ENCODE measurements around the gene THAP8. TPM values are rescaled to one million over a fixed set of nuclear protein-coding genes. Genes with fewer than 3 reads are reported as not detected.
A peak's percentile ranks its signal among the peaks of the same experiment; 100 is the strongest.

The THAP8 gene
- total RNA-seq, result 5.2 TPM
- long read RNA-seq, transcript THAP8-201 (4 exons, 1,825 nt), result major isoform, 12 of 18 reads
- long read RNA-seq, partial matches to known transcripts, result 0 of 18 reads
- long read RNA-seq, other reads (novel, unspliced or antisense), result 6 of 18 reads

DNA sequence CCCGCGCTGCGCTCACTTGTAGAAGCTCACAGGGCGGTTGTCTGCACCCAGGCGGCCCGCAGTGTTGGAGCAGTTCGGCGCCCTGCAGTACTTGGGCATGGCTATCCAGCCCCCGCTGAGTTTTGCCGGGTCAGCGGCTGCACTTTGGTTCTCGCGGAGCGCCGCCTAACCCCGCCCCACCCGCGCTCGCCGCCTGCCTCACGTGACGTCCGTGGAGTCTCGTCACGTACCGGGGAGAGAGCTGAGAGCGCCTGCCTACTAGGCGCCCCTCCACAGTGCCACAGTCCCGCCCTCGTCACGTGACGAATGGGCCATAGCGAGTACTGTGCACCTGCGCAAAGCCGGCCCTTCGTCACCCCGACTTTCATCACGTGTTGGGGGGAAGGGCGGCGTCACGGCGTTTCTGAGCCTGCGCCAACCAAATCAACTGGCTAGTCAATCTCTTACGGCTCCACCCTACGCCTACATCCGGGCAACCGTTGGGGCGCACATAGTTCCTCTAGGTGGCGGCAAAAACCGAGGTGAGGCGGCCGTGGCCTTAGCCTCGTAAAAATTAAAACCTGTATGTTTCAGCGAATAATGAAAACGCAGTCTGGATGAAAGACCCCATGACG, at the start of gene THAP8:
Gene THAP8, minus strand, starts transcription at position 167 of the 614 bp plus-strand sequence. Its CDS starts 68 bp downstream, at position 99.
- Histone ChIP-seq H3K9me3 (no peaks in the 10 kb centered on the region), H3K36me3 (no peaks in the 10 kb centered on the region), H3K27ac (peak within 1 kb of the TSS; percentile 89), H3K4me1 (peaks cover 5% of the 10 kb centered on the region), H3K27me3 (no peaks in the 10 kb centered on the region), H3K4me3 (peak within 1 kb of the TSS; percentile 70)
- intact Hi-C loops (cut with DNase I), result no loop called here
- ATAC-seq (peak; percentile 96), DNase-seq (peak; percentile 100)
- TF ChIP-seq, protein P1, sequence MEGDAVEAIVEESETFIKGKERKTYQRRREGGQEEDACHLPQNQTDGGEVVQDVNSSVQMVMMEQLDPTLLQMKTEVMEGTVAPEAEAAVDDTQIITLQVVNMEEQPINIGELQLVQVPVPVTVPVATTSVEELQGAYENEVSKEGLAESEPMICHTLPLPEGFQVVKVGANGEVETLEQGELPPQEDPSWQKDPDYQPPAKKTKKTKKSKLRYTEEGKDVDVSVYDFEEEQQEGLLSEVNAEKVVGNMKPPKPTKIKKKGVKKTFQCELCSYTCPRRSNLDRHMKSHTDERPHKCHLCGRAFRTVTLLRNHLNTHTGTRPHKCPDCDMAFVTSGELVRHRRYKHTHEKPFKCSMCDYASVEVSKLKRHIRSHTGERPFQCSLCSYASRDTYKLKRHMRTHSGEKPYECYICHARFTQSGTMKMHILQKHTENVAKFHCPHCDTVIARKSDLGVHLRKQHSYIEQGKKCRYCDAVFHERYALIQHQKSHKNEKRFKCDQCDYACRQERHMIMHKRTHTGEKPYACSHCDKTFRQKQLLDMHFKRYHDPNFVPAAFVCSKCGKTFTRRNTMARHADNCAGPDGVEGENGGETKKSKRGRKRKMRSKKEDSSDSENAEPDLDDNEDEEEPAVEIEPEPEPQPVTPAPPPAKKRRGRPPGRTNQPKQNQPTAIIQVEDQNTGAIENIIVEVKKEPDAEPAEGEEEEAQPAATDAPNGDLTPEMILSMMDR (IDR thresholded peaks at IDR 0.05), result peak; percentile 52

DNA sequence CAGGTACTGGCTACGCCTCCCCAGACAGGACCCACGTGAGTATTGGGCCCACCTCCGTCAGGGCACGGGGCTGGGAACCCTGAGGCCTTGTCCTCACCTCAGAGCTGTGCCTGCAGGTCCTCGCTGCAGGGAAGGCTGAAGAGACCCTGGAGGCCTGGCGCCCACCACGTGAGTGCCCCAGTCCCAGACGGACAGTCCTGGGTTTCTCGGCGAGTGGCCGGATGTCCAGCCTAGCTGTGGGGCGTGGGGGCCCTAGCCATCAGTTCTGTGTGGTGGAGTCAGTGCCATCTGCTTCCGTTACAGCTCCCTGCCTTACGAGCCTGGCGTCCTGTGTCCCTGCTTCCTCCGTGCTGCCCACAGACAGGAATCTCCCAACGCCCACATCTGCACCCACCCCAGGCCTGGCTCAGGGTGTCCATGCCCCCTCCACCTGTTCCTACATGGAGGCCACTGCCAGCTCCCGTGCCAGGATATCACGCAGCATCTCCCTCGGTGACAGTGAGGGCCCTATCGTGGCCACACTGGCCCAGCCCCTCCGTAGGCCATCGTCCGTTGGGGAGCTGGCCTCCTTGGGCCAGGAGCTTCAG, 49.0 kb upstream of the THAP8 start:
- TF ChIP-seq, protein P1 (IDR thresholded peaks at IDR 0.05), result no peak
- ATAC-seq, result no peak

DNA sequence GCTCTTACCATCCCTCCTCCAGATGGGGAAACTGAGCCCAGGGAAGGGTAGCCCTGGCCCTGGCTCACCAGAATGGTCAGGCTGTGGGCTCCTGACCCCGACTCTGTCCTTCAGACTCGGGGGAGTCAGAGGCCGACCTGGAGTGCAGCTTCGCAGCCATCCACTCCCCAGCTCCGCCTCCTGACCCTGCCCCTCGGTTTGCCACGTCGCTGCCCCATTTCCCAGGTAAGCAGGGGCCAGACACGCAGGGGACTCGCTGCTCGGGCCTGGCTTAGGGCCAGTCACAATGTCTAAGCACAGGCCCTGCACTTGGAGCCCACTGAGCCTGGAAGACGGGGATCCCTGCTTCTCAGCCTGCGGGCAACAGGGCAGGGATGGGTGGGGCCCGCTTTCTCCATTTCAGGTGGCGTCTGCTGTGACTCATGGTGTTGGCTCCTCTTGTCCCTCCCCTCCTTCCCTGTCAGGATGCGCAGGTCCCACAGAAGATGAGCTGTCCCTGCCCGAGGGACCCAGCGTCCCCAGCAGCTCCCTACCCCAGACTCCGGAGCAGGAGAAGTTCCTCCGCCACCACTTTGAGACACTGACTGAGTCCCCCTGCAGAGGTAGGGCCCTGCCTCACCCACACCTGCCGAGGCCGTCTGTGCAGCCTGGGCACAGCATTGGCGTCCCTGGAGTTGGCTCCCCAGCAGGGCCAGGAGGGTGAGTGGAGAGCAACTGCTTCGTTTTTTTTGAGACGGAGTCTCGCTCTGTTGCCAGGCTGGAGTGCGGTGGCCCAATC, 47.7 kb upstream of the THAP8 start:
- H3K27ac ChIP-seq, result no peak overlapping the region
- no peak for DNase-seq
- no peaks in the 10 kb centered on the region for H3K4me1 ChIP-seq
- no peaks in the 10 kb centered on the region for H3K36me3 ChIP-seq
- H3K4me3 ChIP-seq, result no peak overlapping the region
- TF ChIP-seq, protein P1 (IDR thresholded peaks at IDR 0.05), result no peak
- no peaks in the 10 kb centered on the region for H3K27me3 ChIP-seq
- intact Hi-C loops (cut with DNase I), result no loop called here
- no peak for ATAC-seq
- no peaks in the 10 kb centered on the region for H3K9me3 ChIP-seq

More for the DNA sequence above, 49.0 kb upstream of the THAP8 start:
- no peaks in the 10 kb centered on the region for H3K4me1 ChIP-seq
- DNase-seq, result no peak
- H3K27ac ChIP-seq, result no peak overlapping the region
- H3K27me3 ChIP-seq, result no peaks in the 10 kb centered on the region
- intact Hi-C loops (cut with DNase I), result no loop called here
- H3K36me3 ChIP-seq, result no peaks in the 10 kb centered on the region
- H3K4me3 ChIP-seq, result no peak overlapping the region
- H3K9me3 ChIP-seq, result no peaks in the 10 kb centered on the region

DNA sequence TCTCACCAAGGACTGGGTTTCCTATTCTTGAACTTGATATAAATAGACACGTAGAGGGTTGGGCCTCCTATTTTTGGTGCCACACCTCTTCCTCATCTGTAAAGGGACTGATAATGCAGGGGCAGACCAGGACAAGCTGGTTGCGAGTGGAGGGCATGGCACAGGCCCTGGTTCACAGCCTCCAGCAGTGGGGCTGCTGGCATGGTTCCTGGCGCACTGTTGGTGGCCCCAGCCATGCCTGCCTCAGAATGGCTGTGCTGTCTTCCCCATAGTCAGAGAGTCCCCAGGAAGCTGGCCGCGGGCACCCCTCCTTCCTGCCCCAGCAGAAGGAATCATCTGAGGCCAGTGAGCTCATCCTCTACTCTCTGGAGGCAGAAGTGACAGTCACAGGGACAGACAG, 46.4 kb upstream of the THAP8 start:
- no peak overlapping the region for H3K4me3 ChIP-seq
- TF ChIP-seq, protein P1 (IDR thresholded peaks at IDR 0.05), result no peak
- no peaks in the 10 kb centered on the region for H3K9me3 ChIP-seq
- no peak overlapping the region for H3K27ac ChIP-seq
- H3K27me3 ChIP-seq, result no peaks in the 10 kb centered on the region
- no peaks in the 10 kb centered on the region for H3K36me3 ChIP-seq
- intact Hi-C loops (cut with DNase I), result no loop called here
- ATAC-seq, result no peak
- no peaks in the 10 kb centered on the region for H3K4me1 ChIP-seq
- DNase-seq, result no peak

DNA sequence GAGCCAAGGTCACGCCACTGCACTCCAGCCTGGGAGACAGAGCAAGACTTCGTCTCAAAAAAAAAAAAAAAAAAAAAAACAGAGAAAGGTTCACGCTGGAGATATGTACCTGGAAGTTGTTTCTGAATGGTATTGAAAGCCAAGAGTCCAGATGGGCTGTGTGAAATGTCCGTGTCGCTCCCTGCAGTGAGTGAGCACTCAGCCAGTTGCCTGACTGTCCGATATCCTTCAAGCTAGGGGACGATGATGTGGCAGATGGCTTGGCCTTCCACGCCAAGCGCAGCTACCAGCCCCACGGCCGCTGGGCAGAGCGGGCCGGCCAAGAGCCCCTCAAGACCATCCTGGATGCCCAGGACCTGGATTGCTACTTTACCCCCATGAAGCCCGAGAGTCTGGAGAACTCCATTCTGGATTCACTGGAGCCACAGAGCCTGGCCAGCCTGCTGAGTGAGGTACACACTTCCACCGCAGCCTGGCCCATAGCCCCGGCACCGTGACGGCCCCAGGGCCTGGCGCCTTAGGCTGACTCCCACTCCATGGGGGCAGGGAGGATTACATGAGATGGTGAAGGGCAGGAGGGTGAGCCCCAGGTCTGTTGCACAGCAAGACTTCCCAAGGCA, 45.2 kb upstream of the THAP8 start:
- no peaks in the 10 kb centered on the region for H3K4me1 ChIP-seq
- H3K36me3 ChIP-seq, result no peaks in the 10 kb centered on the region
- H3K4me3 ChIP-seq, result no peak overlapping the region
- no peaks in the 10 kb centered on the region for H3K27me3 ChIP-seq
- no peak for DNase-seq
- H3K27ac ChIP-seq, result no peak overlapping the region
- intact Hi-C loops (cut with DNase I), result no loop called here
- TF ChIP-seq, protein P1 (IDR thresholded peaks at IDR 0.05), result no peak
- H3K9me3 ChIP-seq, result no peaks in the 10 kb centered on the region
- no peak for ATAC-seq
